Loucy (cell line): ENCODE results near the gene SRSF8.

Experiments
- EZH2phosphoT487 ChIP-seq: fragments of 200-600 bp; IDR thresholded peaks from 2 replicates; pipeline ENCODE4 v1.6.1; 2018; ENCODE audit warnings: antibody characterized with exemption, mild to moderate bottlenecking, moderate library complexity, borderline replicate concordance
- TF ChIP-seq, protein P1 (sequence below): fragments of 200-600 bp; sonication (generic); conservative IDR thresholded peaks from 2 replicates; pipeline ENCODE4 v1.5.1; 2014; ENCODE audit warnings: mild to moderate bottlenecking, antibody characterized with exemption, low read length

GRCh38 chr11:95072948-95073347, 6.2 kb downstream of the SRSF8 start:
- TF ChIP-seq, protein P1, sequence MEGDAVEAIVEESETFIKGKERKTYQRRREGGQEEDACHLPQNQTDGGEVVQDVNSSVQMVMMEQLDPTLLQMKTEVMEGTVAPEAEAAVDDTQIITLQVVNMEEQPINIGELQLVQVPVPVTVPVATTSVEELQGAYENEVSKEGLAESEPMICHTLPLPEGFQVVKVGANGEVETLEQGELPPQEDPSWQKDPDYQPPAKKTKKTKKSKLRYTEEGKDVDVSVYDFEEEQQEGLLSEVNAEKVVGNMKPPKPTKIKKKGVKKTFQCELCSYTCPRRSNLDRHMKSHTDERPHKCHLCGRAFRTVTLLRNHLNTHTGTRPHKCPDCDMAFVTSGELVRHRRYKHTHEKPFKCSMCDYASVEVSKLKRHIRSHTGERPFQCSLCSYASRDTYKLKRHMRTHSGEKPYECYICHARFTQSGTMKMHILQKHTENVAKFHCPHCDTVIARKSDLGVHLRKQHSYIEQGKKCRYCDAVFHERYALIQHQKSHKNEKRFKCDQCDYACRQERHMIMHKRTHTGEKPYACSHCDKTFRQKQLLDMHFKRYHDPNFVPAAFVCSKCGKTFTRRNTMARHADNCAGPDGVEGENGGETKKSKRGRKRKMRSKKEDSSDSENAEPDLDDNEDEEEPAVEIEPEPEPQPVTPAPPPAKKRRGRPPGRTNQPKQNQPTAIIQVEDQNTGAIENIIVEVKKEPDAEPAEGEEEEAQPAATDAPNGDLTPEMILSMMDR, result no peak
- no peak for TF ChIP-seq EZH2phosphoT487
